SJCRH30 (cell line): ENCODE data around the gene BFSP1. TPM values are rescaled to one million over a fixed set of nuclear protein-coding genes. Genes with fewer than 3 reads are reported as not detected.
A peak's percentile ranks its signal among the peaks of the same experiment; 100 is the strongest.

Experiments
- DNase-seq, 2 experiments: peaks; one replicate each; pipeline ENCODE4 v3.0.0-alpha.2; 2015 to 2020
- H3K27ac ChIP-seq: fragments of 250-450 bp; sonication (Bioruptor Pico); 2 replicates; pipeline ENCODE4 v1.5.1; 2020; ENCODE audit warnings: mild to moderate bottlenecking, moderate library complexity
- H3K27me3 ChIP-seq: fragments of 250-450 bp; sonication (Bioruptor Pico); 2 replicates; pipeline ENCODE4 v1.5.1; 2020; ENCODE audit warnings: mild to moderate bottlenecking, moderate library complexity
- H3K36me3 ChIP-seq: fragments of 250-450 bp; sonication (Bioruptor Pico); 2 replicates; pipeline ENCODE4 v1.5.1; 2020; ENCODE audit warnings: mild to moderate bottlenecking, moderate library complexity
- H3K4me1 ChIP-seq: fragments of 250-450 bp; sonication (Bioruptor Pico); 2 replicates; pipeline ENCODE4 v1.5.1; 2020; ENCODE audit warnings: mild to moderate bottlenecking, moderate library complexity
- H3K4me3 ChIP-seq: fragments of 250-450 bp; sonication (Bioruptor Pico); 2 replicates; pipeline ENCODE4 v1.5.1; 2020; ENCODE audit warnings: mild to moderate bottlenecking, moderate library complexity
- H3K9me3 ChIP-seq: fragments of 250-450 bp; sonication (Bioruptor Pico); replicated peaks from 2 replicates; pipeline ENCODE4 v1.5.1; 2020; ENCODE audit warnings: mild to moderate bottlenecking, moderate library complexity
- total RNA-seq: library from RNA; depleted of rRNA; stranded (reverse); fragments of >200 nt; shearing (Covaris generic); gene quantifications from 2 replicates; pipeline ENCODE4 v1.2.3, GENCODE V29; 2014

BFSP1 gene
- total RNA-seq, 1 experiment from 2014 or later, result not detected

GRCh38 chr20:17541996-17542395 is 10.8 kb upstream of the BFSP1 start:
- Histone ChIP-seq H3K36me3 (no peaks in the 10 kb centered on the region), H3K27ac (no peak overlapping the region), H3K9me3 (no peaks in the 10 kb centered on the region), H3K27me3 (no peaks in the 10 kb centered on the region), H3K4me1 (peaks cover 5% of the 10 kb centered on the region; the same call in 1 of the 2 replicates), H3K4me3 (no peak overlapping the region)
- DNase-seq, result no peak

GRCh38 chr20:17541596-17541995 is 10.4 kb upstream of the BFSP1 start:
- Histone ChIP-seq H3K27ac (no peak overlapping the region), H3K36me3 (no peaks in the 10 kb centered on the region), H3K4me1 (peaks cover 5% of the 10 kb centered on the region; the same call in 1 of the 2 replicates), H3K9me3 (no peaks in the 10 kb centered on the region), H3K4me3 (no peak overlapping the region), H3K27me3 (no peaks in the 10 kb centered on the region)
- DNase-seq, result no peak

- DNase-seq, result no peak
- Histone ChIP-seq H3K27me3 (no peaks in the 10 kb centered on the region), H3K4me3 (no peak overlapping the region), H3K27ac (no peak overlapping the region), H3K36me3 (no peaks in the 10 kb centered on the region), H3K9me3 (no peaks in the 10 kb centered on the region), H3K4me1 (peaks cover 5% of the 10 kb centered on the region; the same call in 1 of the 2 replicates)
Measured at GRCh38 chr20:17538517-17539170, 7.5 kb upstream of the BFSP1 start.

GRCh38 chr20:17537959-17538358 is 6.8 kb upstream of the BFSP1 start:
- no peaks in the 10 kb centered on the region for H3K9me3 ChIP-seq
- no peak overlapping the region for H3K4me3 ChIP-seq
- H3K4me1 ChIP-seq, result peaks cover 9% of the 10 kb centered on the region; the same call in 1 of the 2 replicates
- H3K27ac ChIP-seq, result no peak overlapping the region
- no peak for DNase-seq
- H3K27me3 ChIP-seq, result no peaks in the 10 kb centered on the region
- H3K36me3 ChIP-seq, result no peaks in the 10 kb centered on the region

GRCh38 chr20:17536944-17537444 is 5.8 kb upstream of the BFSP1 start:
- Histone ChIP-seq H3K4me1 (peaks cover 9% of the 10 kb centered on the region; the same call in 1 of the 2 replicates), H3K36me3 (no peaks in the 10 kb centered on the region), H3K27ac (no peak overlapping the region), H3K4me3 (no peak overlapping the region), H3K9me3 (no peaks in the 10 kb centered on the region), H3K27me3 (0 out of 2 replicates have a peak, but pooled peaks cover 4% of the 10 kb centered on the region)
- peak; percentile 61 to 84 for DNase-seq

GRCh38 chr20:17534077-17534476 is 2.9 kb upstream of the BFSP1 start:
- DNase-seq, result no peak
- Histone ChIP-seq H3K4me3 (no peak overlapping the region), H3K27ac (no peak overlapping the region), H3K27me3 (0 out of 2 replicates have a peak, but pooled peaks cover 4% of the 10 kb centered on the region), H3K9me3 (no peaks in the 10 kb centered on the region), H3K4me1 (peaks cover 9% of the 10 kb centered on the region; the same call in 1 of the 2 replicates), H3K36me3 (no peaks in the 10 kb centered on the region)

GRCh38 chr20:17533396-17533795 is 2.2 kb upstream of the BFSP1 start:
- no peak overlapping the region for H3K4me3 ChIP-seq
- H3K27me3 ChIP-seq, result 0 out of 2 replicates have a peak, but pooled peaks cover 4% of the 10 kb centered on the region
- DNase-seq, result peak; percentile 31 to 67
- peaks cover 5% of the 10 kb centered on the region; the same call in 1 of the 2 replicates for H3K4me1 ChIP-seq
- H3K36me3 ChIP-seq, result no peaks in the 10 kb centered on the region
- no peak overlapping the region for H3K27ac ChIP-seq
- H3K9me3 ChIP-seq, result no peaks in the 10 kb centered on the region

- Histone ChIP-seq H3K27me3 (0 out of 2 replicates have a peak, but pooled peaks cover 4% of the 10 kb centered on the region), H3K36me3 (no peaks in the 10 kb centered on the region; the same call in 1 of the 2 replicates), H3K9me3 (no peaks in the 10 kb centered on the region), H3K4me1 (peaks cover 5% of the 10 kb centered on the region; the same call in 1 of the 2 replicates), H3K4me3 (peak overlapping the region; percentile 57), H3K27ac (no peak overlapping the region)
- DNase-seq, result no peak
Measured at GRCh38 chr20:17531665-17532025, 466 bp upstream of the BFSP1 start.

GRCh38 chr20:17530153-17530552 is 1.0 kb downstream of the BFSP1 start:
- peaks cover 5% of the 10 kb centered on the region; the same call in 1 of the 2 replicates for H3K4me1 ChIP-seq
- no peak overlapping the region for H3K27ac ChIP-seq
- H3K4me3 ChIP-seq, result no peak overlapping the region
- DNase-seq, result no peak
- H3K27me3 ChIP-seq, result 0 out of 2 replicates have a peak, but pooled peaks cover 4% of the 10 kb centered on the region
- H3K9me3 ChIP-seq, result no peaks in the 10 kb centered on the region
- no peaks in the 10 kb centered on the region; the same call in 1 of the 2 replicates for H3K36me3 ChIP-seq

GRCh38 chr20:17529586-17529985 is 1.6 kb downstream of the BFSP1 start:
- 0 out of 2 replicates have a peak, but pooled peaks cover 4% of the 10 kb centered on the region for H3K27me3 ChIP-seq
- no peaks in the 10 kb centered on the region for H3K9me3 ChIP-seq
- H3K36me3 ChIP-seq, result no peaks in the 10 kb centered on the region; the same call in 1 of the 2 replicates
- H3K27ac ChIP-seq, result no peak overlapping the region
- H3K4me3 ChIP-seq, result no peak overlapping the region
- DNase-seq, result no peak
- H3K4me1 ChIP-seq, result peaks cover 5% of the 10 kb centered on the region; the same call in 1 of the 2 replicates

- H3K4me1 ChIP-seq, result no peaks in the 10 kb centered on the region
- H3K27me3 ChIP-seq, result no peaks in the 10 kb centered on the region
- DNase-seq, result peak in 1 of 2 experiments; percentile 31
- H3K36me3 ChIP-seq, result no peaks in the 10 kb centered on the region; the same call in 1 of the 2 replicates
- no peak overlapping the region for H3K27ac ChIP-seq
- H3K9me3 ChIP-seq, result no peaks in the 10 kb centered on the region
- no peak overlapping the region for H3K4me3 ChIP-seq
Measured at GRCh38 chr20:17525650-17526049, 5.5 kb downstream of the BFSP1 start.

GRCh38 chr20:17525132-17525531 is 6.0 kb downstream of the BFSP1 start:
- no peak overlapping the region for H3K4me3 ChIP-seq
- H3K36me3 ChIP-seq, result no peaks in the 10 kb centered on the region; the same call in 1 of the 2 replicates
- no peaks in the 10 kb centered on the region for H3K9me3 ChIP-seq
- DNase-seq, result no peak
- H3K27ac ChIP-seq, result no peak overlapping the region
- H3K27me3 ChIP-seq, result no peaks in the 10 kb centered on the region
- no peaks in the 10 kb centered on the region for H3K4me1 ChIP-seq

GRCh38 chr20:17524560-17524959 is 6.6 kb downstream of the BFSP1 start:
- Histone ChIP-seq H3K27me3 (no peaks in the 10 kb centered on the region), H3K4me3 (no peak overlapping the region), H3K4me1 (peaks cover 3% of the 10 kb centered on the region), H3K27ac (no peak overlapping the region), H3K36me3 (no peaks in the 10 kb centered on the region; the same call in 1 of the 2 replicates), H3K9me3 (no peaks in the 10 kb centered on the region)
- DNase-seq, result no peak

GRCh38 chr20:17523326-17523725 is 7.9 kb downstream of the BFSP1 start:
- no peak for DNase-seq
- H3K4me3 ChIP-seq, result no peak overlapping the region
- H3K4me1 ChIP-seq, result peaks cover 7% of the 10 kb centered on the region
- H3K9me3 ChIP-seq, result no peaks in the 10 kb centered on the region
- no peak overlapping the region for H3K27ac ChIP-seq
- H3K27me3 ChIP-seq, result no peaks in the 10 kb centered on the region
- H3K36me3 ChIP-seq, result no peaks in the 10 kb centered on the region; the same call in 1 of the 2 replicates

- no peak for DNase-seq
- no peak overlapping the region for H3K4me3 ChIP-seq
- H3K27me3 ChIP-seq, result no peaks in the 10 kb centered on the region
- H3K36me3 ChIP-seq, result no peaks in the 10 kb centered on the region
- H3K4me1 ChIP-seq, result peaks cover 7% of the 10 kb centered on the region
- H3K9me3 ChIP-seq, result no peaks in the 10 kb centered on the region
- no peak overlapping the region for H3K27ac ChIP-seq
Measured at GRCh38 chr20:17522528-17522927, 8.7 kb downstream of the BFSP1 start.
